Measurements from ENCODE around the gene LRPAP1. TPM values are rescaled to one million over a fixed set of nuclear protein-coding genes. Genes with fewer than 3 reads are reported as not detected.
"Not testable (repeated sequence)": the region's sequence is repeated elsewhere in the genome, so short reads cannot be mapped to it uniquely, and the experiment has no call there.

Gene LRPAP1
- total RNA-seq, 4 donors from 2014 or later, result 76.6 to 166 (median 126) TPM

DNA sequence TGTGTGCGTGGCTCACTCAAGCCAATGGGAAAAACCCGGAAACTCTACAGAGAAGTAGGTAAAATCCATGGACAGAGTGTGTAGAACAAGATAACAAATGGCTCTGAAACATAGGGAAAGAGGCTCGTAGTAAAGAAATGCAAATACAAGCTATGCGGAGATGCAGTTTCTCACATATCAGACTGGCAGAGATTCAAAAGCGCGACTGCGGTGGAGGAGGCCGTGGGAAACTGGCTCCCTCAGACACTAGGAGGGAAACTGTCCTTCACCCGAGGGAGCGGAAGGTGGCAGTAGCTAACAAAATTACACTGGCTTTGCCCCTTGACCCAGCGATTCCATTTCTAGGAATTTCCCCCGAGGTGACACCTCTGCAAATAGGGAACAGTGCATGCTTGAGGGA lies 34.1 kb upstream of the LRPAP1 start:
- H3K4me1 ChIP-seq; intact Hi-C loops (cut with DNase I); H3K9me3 ChIP-seq; H3K27me3 ChIP-seq; H3K4me3 ChIP-seq; H3K36me3 ChIP-seq; H3K27ac ChIP-seq; DNase-seq: not testable (repeated sequence)
- 3 to 14% methylated on average over 6 to 8 of the region's 12 CpGs for WGBS, 2 donors
- TF ChIP-seq, protein P1, sequence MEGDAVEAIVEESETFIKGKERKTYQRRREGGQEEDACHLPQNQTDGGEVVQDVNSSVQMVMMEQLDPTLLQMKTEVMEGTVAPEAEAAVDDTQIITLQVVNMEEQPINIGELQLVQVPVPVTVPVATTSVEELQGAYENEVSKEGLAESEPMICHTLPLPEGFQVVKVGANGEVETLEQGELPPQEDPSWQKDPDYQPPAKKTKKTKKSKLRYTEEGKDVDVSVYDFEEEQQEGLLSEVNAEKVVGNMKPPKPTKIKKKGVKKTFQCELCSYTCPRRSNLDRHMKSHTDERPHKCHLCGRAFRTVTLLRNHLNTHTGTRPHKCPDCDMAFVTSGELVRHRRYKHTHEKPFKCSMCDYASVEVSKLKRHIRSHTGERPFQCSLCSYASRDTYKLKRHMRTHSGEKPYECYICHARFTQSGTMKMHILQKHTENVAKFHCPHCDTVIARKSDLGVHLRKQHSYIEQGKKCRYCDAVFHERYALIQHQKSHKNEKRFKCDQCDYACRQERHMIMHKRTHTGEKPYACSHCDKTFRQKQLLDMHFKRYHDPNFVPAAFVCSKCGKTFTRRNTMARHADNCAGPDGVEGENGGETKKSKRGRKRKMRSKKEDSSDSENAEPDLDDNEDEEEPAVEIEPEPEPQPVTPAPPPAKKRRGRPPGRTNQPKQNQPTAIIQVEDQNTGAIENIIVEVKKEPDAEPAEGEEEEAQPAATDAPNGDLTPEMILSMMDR (IDR thresholded peaks at IDR 0.05), result peak in 1 of 6 experiments; percentile 28

DNA sequence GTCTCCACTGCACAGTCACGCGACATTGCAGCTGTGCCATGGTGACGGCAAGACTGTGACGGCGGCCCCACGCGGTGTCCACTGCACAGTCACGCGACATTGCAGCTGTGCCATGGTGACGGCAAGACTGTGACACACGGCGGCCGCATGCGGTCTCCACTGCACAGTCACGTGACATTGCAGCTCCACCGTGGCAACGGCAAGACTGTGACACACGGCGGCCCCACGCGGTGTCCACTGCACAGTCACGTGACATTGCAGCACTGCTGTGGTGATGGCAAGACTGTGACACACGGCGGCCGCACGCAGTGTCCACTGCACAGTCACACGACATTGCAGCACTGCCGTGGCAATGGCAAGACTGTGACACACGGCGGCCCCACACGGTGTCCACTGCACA lies 32.7 kb upstream of the LRPAP1 start:
- H3K9me3 ChIP-seq; intact Hi-C loops (cut with DNase I); H3K27me3 ChIP-seq; H3K27ac ChIP-seq; H3K4me3 ChIP-seq; DNase-seq; H3K36me3 ChIP-seq; H3K4me1 ChIP-seq: not testable (repeated sequence)
- 88 to 94% methylated on average over 9 of the region's 31 CpGs for WGBS, 2 donors

- peaks cover 0 to 4% (median 0%) of the 10 kb centered on the region in 4 donors for H3K27me3 ChIP-seq
- no peak for DNase-seq
- TF ChIP-seq, protein P1 (IDR thresholded peaks at IDR 0.05), result no peak
- TF ChIP-seq POLR2A (IDR thresholded peaks at IDR 0.05), result no peak
- 86 to 89% methylated on average over 10 to 15 of the region's 24 CpGs for WGBS, 2 donors
- no peaks in the 10 kb centered on the region for H3K36me3 ChIP-seq
- no peaks in the 10 kb centered on the region for H3K4me1 ChIP-seq
- no peaks in the 10 kb centered on the region for H3K9me3 ChIP-seq
- H3K4me3 ChIP-seq, result no peak overlapping the region
- intact Hi-C loops (cut with DNase I), result no loop called here
- no peak overlapping the region for H3K27ac ChIP-seq
These were observed 31.2 kb upstream of the LRPAP1 start for GRCh38 chr4:3563403-3563802.

DNA sequence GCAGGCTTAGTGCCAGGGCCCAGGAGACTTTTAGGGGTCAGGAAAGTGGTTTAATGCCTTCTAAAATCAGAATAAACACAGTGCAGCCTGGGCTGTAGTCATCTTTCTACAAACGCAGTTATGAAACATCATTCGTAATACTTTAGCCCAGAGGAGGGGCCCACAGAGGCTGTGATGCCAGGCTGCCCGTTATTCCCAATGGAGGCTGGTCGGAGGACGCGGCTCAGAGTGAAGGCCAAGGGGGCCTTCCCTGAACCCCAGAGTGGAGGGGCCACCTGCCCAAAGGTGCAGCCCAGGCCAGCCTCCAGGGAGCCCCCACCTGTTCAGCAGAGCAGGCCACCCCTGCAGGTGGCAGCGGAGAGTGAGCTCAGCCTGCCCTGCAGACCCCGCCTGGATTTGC lies 29.9 kb upstream of the LRPAP1 start:
- H3K36me3 ChIP-seq; H3K9me3 ChIP-seq; H3K4me1 ChIP-seq; H3K4me3 ChIP-seq; intact Hi-C loops (cut with DNase I); H3K27ac ChIP-seq; DNase-seq: not testable (repeated sequence)
- H3K27me3 ChIP-seq, result peaks cover 0 to 13% (median 0%) of the 10 kb centered on the region in 4 donors
- WGBS, 2 donors, result 36% methylated on average over 2 of the region's 8 CpGs; no CpG with 5 or more reads in 1 of the 2 donors

GRCh38 chr4:3560465-3560864 lies 28.2 kb upstream of the LRPAP1 start:
- DNase-seq, result not testable (repeated sequence)

DNA sequence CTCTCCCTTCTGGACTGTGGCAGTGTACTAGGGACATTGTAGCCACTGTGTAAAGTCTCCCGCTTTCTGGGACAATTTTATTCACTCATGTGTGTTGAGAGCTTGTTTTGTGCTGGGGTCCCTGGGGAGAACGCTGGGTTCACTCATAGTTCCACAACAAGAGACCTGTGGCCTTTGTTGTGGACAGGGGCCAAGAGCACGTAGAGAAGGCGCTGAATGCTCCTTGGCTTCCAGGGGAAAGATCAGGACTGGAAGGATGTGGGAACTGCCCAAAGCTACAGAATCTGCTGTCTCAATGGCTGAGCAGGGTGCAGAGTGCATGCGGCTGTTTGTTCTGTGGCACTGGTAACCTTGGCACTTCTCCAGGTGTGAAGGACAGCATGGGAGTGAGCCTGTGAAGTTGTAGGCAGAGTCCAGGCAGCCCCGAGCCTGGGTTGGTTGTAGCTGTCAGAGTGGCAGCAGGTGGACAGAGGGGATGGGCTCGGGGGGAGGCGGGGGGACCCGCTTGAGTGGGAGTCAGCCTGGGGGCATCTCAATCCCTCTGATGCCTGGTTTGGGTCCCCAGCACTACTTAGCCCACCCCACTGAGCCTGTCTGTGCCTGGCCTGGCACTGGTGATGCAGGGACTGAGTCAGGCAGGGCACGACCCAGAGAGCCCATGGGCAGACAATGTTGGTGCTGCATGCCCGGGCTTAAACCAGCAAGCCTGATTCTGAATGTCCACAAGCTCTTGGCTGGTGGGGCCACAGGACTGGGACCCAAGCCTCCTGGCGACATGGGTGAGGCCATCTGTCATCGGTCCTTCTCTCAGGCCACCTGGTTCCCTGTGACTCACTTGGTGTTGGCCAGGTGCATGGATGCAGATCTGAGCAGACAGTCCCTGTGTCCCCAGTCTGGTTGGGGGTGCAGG lies 27.4 kb upstream of the LRPAP1 start:
- intact Hi-C loops (cut with DNase I); H3K27ac ChIP-seq; H3K4me3 ChIP-seq; H3K36me3 ChIP-seq; H3K4me1 ChIP-seq; DNase-seq; H3K9me3 ChIP-seq: not testable (repeated sequence)
- peaks cover 0 to 27% (median 0%) of the 10 kb centered on the region in 4 donors for H3K27me3 ChIP-seq
- WGBS, 2 donors, result 70 to 75% methylated on average over 3 to 5 of the region's 13 CpGs

More at GRCh38 chr4:3560465-3560864, 28.2 kb upstream of the LRPAP1 start:
- H3K4me3 ChIP-seq; H3K9me3 ChIP-seq; H3K27ac ChIP-seq; H3K4me1 ChIP-seq; H3K36me3 ChIP-seq; intact Hi-C loops (cut with DNase I): not testable (repeated sequence)
- WGBS, 2 donors, result 70 to 72% methylated on average over 1 of the region's 1 CpG
- peaks cover 0 to 24% (median 0%) of the 10 kb centered on the region in 4 donors for H3K27me3 ChIP-seq

DNA sequence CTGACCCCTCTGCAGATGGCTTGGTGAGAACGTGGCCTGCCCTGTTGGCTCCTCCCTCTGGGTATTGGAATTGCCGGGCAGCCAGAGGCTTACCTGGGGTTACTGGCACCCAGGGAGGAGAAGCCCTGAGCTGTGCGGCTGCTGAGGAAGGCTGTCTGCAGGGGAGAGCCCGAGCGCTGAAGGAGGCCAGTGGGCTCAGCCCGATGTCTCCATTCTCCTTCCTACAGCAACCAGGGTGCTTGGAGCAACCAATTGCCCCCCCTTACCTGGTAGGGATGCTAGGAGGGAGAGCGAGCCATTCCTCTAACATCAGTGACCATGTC lies 26.3 kb upstream of the LRPAP1 start:
- H3K27ac ChIP-seq; H3K36me3 ChIP-seq; H3K4me1 ChIP-seq; H3K9me3 ChIP-seq; intact Hi-C loops (cut with DNase I); DNase-seq; H3K4me3 ChIP-seq: not testable (repeated sequence)
- peaks cover 0 to 27% (median 0%) of the 10 kb centered on the region in 4 donors for H3K27me3 ChIP-seq
- WGBS, 2 donors, result no CpG with 5 or more reads among the region's 7 CpGs

DNA sequence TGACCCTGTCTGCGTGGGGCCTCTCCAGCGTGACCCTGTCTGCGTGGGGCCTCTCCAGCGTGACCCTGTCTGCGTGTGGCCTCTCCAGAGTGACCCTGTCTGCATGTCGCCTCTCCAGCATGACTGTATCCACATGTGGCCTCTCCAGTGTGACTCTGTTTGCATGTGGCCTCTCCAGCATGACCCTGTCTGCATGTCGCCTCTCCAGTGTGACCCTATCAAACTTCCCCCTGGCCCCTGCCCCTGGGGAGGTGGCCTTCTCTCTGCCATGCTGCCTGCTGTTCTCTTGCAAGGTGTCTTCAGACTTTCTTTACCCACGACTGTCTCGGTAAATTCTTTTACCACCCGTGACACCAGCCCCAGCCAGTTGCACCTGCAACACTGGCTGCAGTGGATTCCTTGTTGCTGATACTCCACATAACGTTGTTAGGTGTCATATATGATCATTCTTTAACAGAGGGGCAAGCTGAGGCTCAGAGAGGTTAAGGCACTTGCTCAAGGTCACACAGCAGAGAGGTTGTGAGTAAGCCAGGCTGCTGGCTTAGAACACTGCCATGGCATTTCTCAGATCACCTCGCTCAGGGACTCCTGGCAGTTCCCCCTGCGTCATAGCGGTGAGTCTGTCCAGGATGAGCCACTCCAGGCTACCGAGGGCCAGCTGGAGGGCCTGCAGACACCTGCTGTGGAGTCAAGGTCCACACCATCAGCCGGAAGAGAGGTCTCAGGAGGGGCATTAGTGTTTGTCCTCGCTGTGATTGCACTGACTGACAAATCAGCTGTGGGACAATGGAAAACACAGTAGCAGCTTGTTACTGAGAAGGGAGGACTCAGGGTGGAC lies 25.7 kb upstream of the LRPAP1 start:
- H3K4me1 ChIP-seq; H3K27ac ChIP-seq; DNase-seq; H3K4me3 ChIP-seq; H3K9me3 ChIP-seq; H3K36me3 ChIP-seq; intact Hi-C loops (cut with DNase I): not testable (repeated sequence)
- WGBS, 2 donors, result 49 to 73% methylated on average over 6 to 11 of the region's 17 CpGs
- H3K27me3 ChIP-seq, result peaks cover 0 to 27% (median 0%) of the 10 kb centered on the region in 4 donors

DNA sequence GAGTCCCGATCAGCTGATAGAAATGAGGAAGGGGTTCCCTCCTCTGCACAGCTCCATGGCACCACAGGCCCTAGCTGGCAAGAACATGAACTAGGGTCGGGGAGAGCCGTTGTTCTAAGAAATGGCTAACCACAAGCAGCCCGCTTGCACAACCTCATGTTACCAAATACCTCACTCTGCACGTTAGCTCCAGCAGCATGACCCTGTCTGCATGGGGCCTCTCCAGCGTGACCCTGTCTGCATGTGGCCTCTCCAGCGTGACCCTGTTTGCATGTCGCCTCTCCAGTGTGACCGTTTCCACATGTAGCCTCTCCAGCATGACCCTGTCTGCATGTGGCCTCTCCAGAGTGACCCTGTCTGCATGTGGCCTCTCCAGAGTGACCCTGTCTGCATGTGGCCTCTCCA lies 24.9 kb upstream of the LRPAP1 start:
- H3K27ac ChIP-seq; H3K9me3 ChIP-seq; intact Hi-C loops (cut with DNase I); H3K4me3 ChIP-seq; H3K36me3 ChIP-seq; H3K4me1 ChIP-seq; DNase-seq: not testable (repeated sequence)
- peaks cover 0 to 27% (median 0%) of the 10 kb centered on the region in 4 donors for H3K27me3 ChIP-seq
- WGBS, 2 donors, result 55 to 59% methylated on average over 6 to 8 of the region's 9 CpGs

GRCh38 chr4:3556244-3556867 lies 24.1 kb upstream of the LRPAP1 start:
- DNase-seq; intact Hi-C loops (cut with DNase I); H3K27ac ChIP-seq; H3K4me1 ChIP-seq; H3K36me3 ChIP-seq; H3K4me3 ChIP-seq; H3K9me3 ChIP-seq: not testable (repeated sequence)
- WGBS, 2 donors, result 42 to 66% methylated on average over 2 to 12 of the region's 17 CpGs
- H3K27me3 ChIP-seq, result peaks cover 0 to 27% (median 0%) of the 10 kb centered on the region in 4 donors

Measured in esophagus squamous epithelium (tissue), 5 donors.